ENCODE results near the gene TNFSF13B. TPM values are rescaled to one million over a fixed set of nuclear protein-coding genes. Genes with fewer than 3 reads are reported as not detected.

TNFSF13B gene
- total and polyA plus RNA-seq, 2 of the 8 experiments (the other 6 are each of a cell fraction or from before 2014, with no cell fraction given), result not detected

- no peak for FAIRE-seq
- no peak for TF ChIP-seq JUN (IDR thresholded peaks at IDR 0.05; ENCODE audit: low read depth, low read length)
- TF ChIP-seq CTCF (IDR thresholded peaks at IDR 0.05; ENCODE audit: control extremely low read depth in 1 of 3, insufficient read depth in 1 of 3, low read depth in 1 of 3, low read length in 3 of 3), result no peak
- TF ChIP-seq SRF (IDR thresholded peaks at IDR 0.05; ENCODE audit: low read depth, low read length), result no peak
- no peak for TF ChIP-seq NANOG (IDR thresholded peaks at IDR 0.05; ENCODE audit: insufficient read depth, low read depth, low read length, poor library complexity, severe bottlenecking)
- TF ChIP-seq EGR1 (IDR thresholded peaks at IDR 0.05; ENCODE audit: borderline replicate concordance, low read depth, low read length), result no peak
- no peak for TF ChIP-seq CHD1 (IDR thresholded peaks at IDR 0.05; ENCODE audit: low read depth, low read length)
- TF ChIP-seq CBX8 (IDR thresholded peaks at IDR 0.05; ENCODE audit: borderline replicate concordance, low read depth, low read length), result no peak
- TF ChIP-seq SUZ12 (IDR thresholded peaks at IDR 0.05; ENCODE audit: low read length), result no peak
- no peak overlapping the region for H2AK5ac ChIP-seq (ENCODE audit: low read depth, low read length)
- H2AFZ ChIP-seq (ENCODE audit: low read length), result no peak overlapping the region
- no peak overlapping the region for H4K5ac ChIP-seq (ENCODE audit: insufficient read length, low read depth, low read length)
- no peak overlapping the region for H2BK5ac ChIP-seq (ENCODE audit: low read depth, low read length)
- no peak overlapping the region for H2BK120ac ChIP-seq (replicated peaks; ENCODE audit: low read depth, low read length)
- no peak overlapping the region for H3K9ac ChIP-seq (replicated peaks in 1 of 4; ENCODE audit: extremely low read depth in 1 of 4, low read depth in 3 of 4, low read length in 3 of 4)
- no peaks in the 10 kb centered on the region for H3K79me1 ChIP-seq (ENCODE audit: low read depth, low read length)
- H3K79me2 ChIP-seq (ENCODE audit: control insufficient read depth in 1 of 2, insufficient read depth in 2 of 2, low read length in 2 of 2), result no peaks in the 10 kb centered on the region
- no peaks in the 10 kb centered on the region for H3K4me1 ChIP-seq (replicated peaks in 1 of 4; ENCODE audit: control insufficient read depth in 3 of 4, insufficient read depth in 4 of 4, low read length in 3 of 4)
- POLR2A ChIA-PET (ENCODE audit: partially characterized antibody), result no interaction called here
- H3K9me3 ChIP-seq (ENCODE audit: insufficient read depth in 2 of 2, low read depth in 1 of 2, low read length in 1 of 2), result no peaks in the 10 kb centered on the region
- no peak for DNase-seq (ENCODE audit: low read depth in 1 of 2, low spot score in 2 of 2)
- no peaks in the 10 kb centered on the region for H3K36me3 ChIP-seq (ENCODE audit: control insufficient read depth in 2 of 4, insufficient read depth in 4 of 4, low read length in 3 of 4)
- H3K23me2 ChIP-seq (ENCODE audit: low read depth, low read length), result no peaks in the 10 kb centered on the region
- 80% methylated on average over 2 of the region's 2 CpGs; no CpG with 5 or more reads in 1 of the 2 experiments for WGBS, 2 experiments (ENCODE audit: extremely low coverage in 1 of 2, insufficient coverage in 1 of 2, insufficient read length in 1 of 2, insufficient replicate concordance in 2 of 2, low coverage in 1 of 2, low lambda C conversion rate in 2 of 2, missing lambda C conversion rate in 1 of 2)
- H3K14ac ChIP-seq (ENCODE audit: insufficient read length), result no peak overlapping the region
- H3K4me2 ChIP-seq (ENCODE audit: insufficient read depth in 1 of 2, low read depth in 2 of 2, low read length in 2 of 2), result no peak overlapping the region
- no peak overlapping the region for H2BK20ac ChIP-seq (ENCODE audit: low read length)
- H4K8ac ChIP-seq (ENCODE audit: extremely low read depth, insufficient read depth, low read length), result no peak overlapping the region
- CTCF ChIA-PET (ENCODE audit: partially characterized antibody), result interaction anchor here (0.5 kb wide), 1 partner anchor 286 kb away, joined by 3 read pairs; no protein-coding TSS in a partner anchor
- no peaks in the 10 kb centered on the region for H3K27me3 ChIP-seq (replicated peaks in 1 of 4; ENCODE audit: control insufficient read depth in 3 of 4, extremely low read depth in 1 of 4, insufficient read depth in 3 of 4, low read length in 3 of 4)
- no peak overlapping the region for H3K56ac ChIP-seq (replicated peaks; ENCODE audit: insufficient read length, low read depth, low read length)
- no peak overlapping the region for H3K4me3 ChIP-seq (ENCODE audit: extremely low read depth in 1 of 4, insufficient read depth in 2 of 4, low read depth in 3 of 4, low read length in 4 of 4)
- no peak overlapping the region for H2BK15ac ChIP-seq (ENCODE audit: low read length)
- H4K91ac ChIP-seq (replicated peaks; ENCODE audit: insufficient read length, low read length), result no peak overlapping the region
- no peak overlapping the region for H3K23ac ChIP-seq (ENCODE audit: insufficient read length)
- no peak overlapping the region for H2BK12ac ChIP-seq (ENCODE audit: low read depth, low read length)
- H3K27ac ChIP-seq (ENCODE audit: low read depth, low read length), result no peak overlapping the region
- H4K20me1 ChIP-seq (replicated peaks in 1 of 2; ENCODE audit: control insufficient read depth in 1 of 2, insufficient read depth in 2 of 2, low read length in 2 of 2), result no peaks in the 10 kb centered on the region
- no peak overlapping the region for H3K4ac ChIP-seq (replicated peaks; ENCODE audit: insufficient read length, low read depth, low read length)
- no peak overlapping the region for H3K18ac ChIP-seq (ENCODE audit: extremely low read depth, low read length)
Measured at GRCh38 chr13:108257248-108257647, 12.3 kb upstream of the TNFSF13B start.

All from H1 (cell line).